Heart left ventricle (tissue), 13 donors: ENCODE results near the gene CCT3.

ENCODE experiments used
- CTCF ChIP-seq, 12 donors: fragments of 200-600 bp; sonication (generic) in 4 of 12; IDR thresholded peaks; one replicate each; pipeline versions ENCODE4 v1.5.0 to v1.8.0; 2018 to 2022; ENCODE audit warnings: antibody characterized with exemption in 12 of 12, mild to moderate bottlenecking in 5 of 12
- POLR2A ChIP-seq, 2 donors: fragments of 450-650 bp; IDR thresholded peaks; one replicate each; pipeline ENCODE4 v1.6.1; 2017; ENCODE audit warnings: antibody characterized with exemption in 2 of 2, mild to moderate bottlenecking in 2 of 2, moderate library complexity in 2 of 2
- donor health status: ischemic (EF 13 %, LVEDD 7.1; RV severe dilation, severe dysfunction).
- donor health status: DM: no; HTN: yes; CAD: no.
- donor health status: DM: no; HTN: no; CAD: no.
- donor health status: ischemic (EF 25% LVEDD 6.9; RV normal size, moderate dysfunction).
- donor health status: ischemic (EF 25% LVEDD 5.7; RV mildly dilated, moderate dysfunction).
- donor health status: ischemic (EF 35%, LVEDD 5.7; RV mildly dilated, moderate dysfunction).
- donor health status: nonischemic (EF 11% LVEDD 7.7; RV severe dilation, severe dysfunction).
- donor health status: DM: yes; HTN: yes; CAD: no.
- donor health status: PGD.
- donor health status: ischemic (EF 29% LVEDD 5.4; RV normal size, mild dysfunction).
- donor health status: nonischemic (EF 23%, LVEDD 6.1; RV moderate dilation, normal function).

DNA sequence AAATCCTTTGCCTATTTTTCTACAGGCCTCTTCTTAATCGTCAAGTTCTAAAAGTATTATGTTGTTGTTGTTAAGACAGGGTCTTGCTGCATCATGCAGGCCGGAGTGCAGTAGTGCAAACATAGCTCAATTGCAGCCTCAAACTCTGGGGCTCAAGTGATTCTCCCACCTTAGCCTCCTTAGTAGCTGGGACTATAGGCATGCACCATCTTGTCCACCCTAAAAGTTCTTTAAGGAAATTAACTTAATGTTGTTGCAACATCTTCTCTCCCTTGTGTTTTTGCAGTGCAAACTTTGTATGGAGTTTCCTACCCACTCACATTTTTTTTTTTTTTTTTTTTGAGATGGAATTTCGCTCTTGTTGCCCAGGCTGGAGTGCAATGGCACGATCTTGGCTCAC is 34.9 kb downstream of the CCT3 start:
- no peak for TF ChIP-seq CTCF (IDR thresholded peaks at IDR 0.05)
- no peak for TF ChIP-seq POLR2A (IDR thresholded peaks at IDR 0.05)
